Endodermal cell (in vitro differentiated cells): ENCODE data around the gene CROCC2. TPM values are rescaled to one million over a fixed set of nuclear protein-coding genes. Genes with fewer than 3 reads are reported as not detected.

ENCODE experiments used
- DNase-seq: peaks from one replicate; pipeline ENCODE4 v3.0.0-alpha.2; 2017
- H3K27ac ChIP-seq: 2 replicates; pipeline ENCODE4 v1.5.1; 2013; ENCODE audit warnings: mild to moderate bottlenecking, low read depth, low read length, moderate library complexity
- H3K27me3 ChIP-seq: 2 replicates; pipeline ENCODE4 v1.6.1; 2013; ENCODE audit warnings: mild to moderate bottlenecking, low read length, moderate library complexity; ENCODE audit not compliant: insufficient read depth, control insufficient read depth, poor library complexity, severe bottlenecking
- H3K36me3 ChIP-seq: 2 replicates; pipeline ENCODE4 v1.7.0; 2013; ENCODE audit warnings: mild to moderate bottlenecking, low read length, moderate library complexity; ENCODE audit not compliant: control insufficient read depth, insufficient read depth
- H3K4me1 ChIP-seq: one replicate; pipeline ENCODE4 v1.7.0; 2013; ENCODE audit warnings: low read length; ENCODE audit not compliant: control insufficient read depth, insufficient read depth
- H3K4me3 ChIP-seq: 2 replicates; pipeline ENCODE4 v1.5.1; 2013; ENCODE audit warnings: mild to moderate bottlenecking, low read length, moderate library complexity
- H3K9ac ChIP-seq: 2 replicates; pipeline ENCODE4 v1.6.1; 2013; ENCODE audit warnings: mild to moderate bottlenecking, low read length, moderate library complexity; ENCODE audit not compliant: poor library complexity, severe bottlenecking; ENCODE audit errors: extremely low read depth
- H3K9me3 ChIP-seq: 2 replicates; pipeline ENCODE4 v1.6.1; 2013; ENCODE audit warnings: mild to moderate bottlenecking, low read length, moderate library complexity; ENCODE audit not compliant: control insufficient read depth
- H3K27ac Mint-ChIP-seq: 2 replicates; pipeline ENCODE4 v1.8.0; 2020; ENCODE audit warnings: mixed read lengths
- H3K27me3 Mint-ChIP-seq: 2 replicates; pipeline ENCODE4 v1.8.0; 2021; ENCODE audit warnings: mild to moderate bottlenecking, mixed read lengths; ENCODE audit not compliant: insufficient read depth
- H3K36me3 Mint-ChIP-seq: 2 replicates; pipeline ENCODE4 v1.8.0; 2020; ENCODE audit warnings: low read depth, mixed read lengths
- H3K4me1 Mint-ChIP-seq: 2 replicates; pipeline ENCODE4 v1.8.0; 2020; ENCODE audit warnings: mixed read lengths
- H3K4me3 Mint-ChIP-seq: 2 replicates; pipeline ENCODE4 v1.8.0; 2020; ENCODE audit warnings: mild to moderate bottlenecking, moderate library complexity, mixed read lengths
- H3K9me3 Mint-ChIP-seq: 2 replicates; pipeline ENCODE4 v1.8.0; 2020; ENCODE audit warnings: mild to moderate bottlenecking, mixed read lengths
- CTCF ChIP-seq: fragments of 200-600 bp; sonication (generic); conservative IDR thresholded peaks from 2 replicates; pipeline ENCODE4 v1.5.0; 2021; ENCODE audit warnings: antibody characterized with exemption, mild to moderate bottlenecking
- WGBS, 2 experiments: methylation state at CpG; one replicate each; pipeline versions ENCODE4 v1.1.5 to v1.1.7; 2013; ENCODE audit warnings: missing lambda C conversion rate in 2 of 2, mixed read lengths in 1 of 2; ENCODE audit not compliant: insufficient coverage in 1 of 2, insufficient read length in 1 of 2; 5-methylcytosine and 5-hydroxymethylcytosine counted together
- total RNA-seq, 2 donors: library from RNA; stranded (reverse); fragmentation: NEBNext Ultra II Directional in 1 of 2; extraction: Animal tissue kit (Norgen Biotek cat#: 25700) in 1 of 2; gene quantifications; 2 replicates in 1 of 2; 3 replicates in 1 of 2; pipeline ENCODE4 v1.2.1, GENCODE V29; 2021

CROCC2 gene
- total RNA-seq, 2 donors from 2014 or later, result not detected

- Mint-ChIP-seq H3K36me3 (no peaks in the 10 kb centered on the region), H3K4me1 (peaks cover 5% of the 10 kb centered on the region), H3K9me3 (no peaks in the 10 kb centered on the region), H3K4me3 (no peak overlapping the region), H3K27me3 (no peaks in the 10 kb centered on the region), H3K27ac (no peak overlapping the region)
- DNase-seq, result no peak
- Histone ChIP-seq H3K27me3 (no peaks in the 10 kb centered on the region), H3K27ac (no peak overlapping the region), H3K4me1 (peaks cover 8% of the 10 kb centered on the region), H3K4me3 (no peak overlapping the region), H3K36me3 (no peaks in the 10 kb centered on the region), H3K9me3 (no peaks in the 10 kb centered on the region), H3K9ac (no peak overlapping the region)
- WGBS, 2 experiments, result 93 to 94% methylated on average over 6 of the region's 6 CpGs
- no peak for TF ChIP-seq CTCF
Measured at GRCh38 chr2:241014224-241014623, 108.1 kb downstream of the CROCC2 start.

- Histone ChIP-seq H3K9ac (no peak overlapping the region), H3K27me3 (no peaks in the 10 kb centered on the region), H3K27ac (no peak overlapping the region), H3K36me3 (no peaks in the 10 kb centered on the region), H3K9me3 (no peaks in the 10 kb centered on the region), H3K4me1 (peaks cover 7% of the 10 kb centered on the region), H3K4me3 (no peak overlapping the region)
- Mint-ChIP-seq H3K36me3 (no peaks in the 10 kb centered on the region), H3K27me3 (no peaks in the 10 kb centered on the region), H3K4me1 (peaks cover 3% of the 10 kb centered on the region), H3K27ac (no peak overlapping the region), H3K4me3 (no peak overlapping the region), H3K9me3 (no peaks in the 10 kb centered on the region)
- no peak for TF ChIP-seq CTCF
- 91 to 95% methylated on average over 4 to 10 of the region's 10 CpGs for WGBS, 2 experiments
- no peak for DNase-seq
Measured at GRCh38 chr2:241014764-241015163, 108.6 kb downstream of the CROCC2 start.

- no peak overlapping the region for H3K4me3 ChIP-seq
- H3K4me1 ChIP-seq, result peaks cover under 1% of the 10 kb centered on the region
- Mint-ChIP-seq H3K27me3 (no peaks in the 10 kb centered on the region), H3K36me3 (no peaks in the 10 kb centered on the region), H3K4me3 (no peak overlapping the region), H3K4me1 (no peaks in the 10 kb centered on the region), H3K9me3 (no peaks in the 10 kb centered on the region), H3K27ac (no peak overlapping the region)
- no peaks in the 10 kb centered on the region for H3K27me3 ChIP-seq
- no peaks in the 10 kb centered on the region for H3K36me3 ChIP-seq
- TF ChIP-seq CTCF, result no peak
- DNase-seq, result peak; percentile 25
- no peak overlapping the region for H3K9ac ChIP-seq
- no peak overlapping the region for H3K27ac ChIP-seq
- WGBS, 2 experiments, result 91 to 97% methylated on average over 11 to 13 of the region's 13 CpGs
- H3K9me3 ChIP-seq, result no peaks in the 10 kb centered on the region
Measured at GRCh38 chr2:241015439-241015838, 109.3 kb downstream of the CROCC2 start.
